ENCODE measurements around the gene MYH16.

Gene MYH16

GRCh38 chr7:99252166-99252895 lies 20.3 kb upstream of the MYH16 start:
- DNase-seq (ENCODE audit: low read depth), result no peak
- H3K4me3 ChIP-seq (ENCODE audit: low read depth, low read length), result no peak overlapping the region
- TF ChIP-seq CTCF (IDR thresholded peaks at IDR 0.05; ENCODE audit: insufficient read depth, low read depth, low read length, missing control alignments), result no peak

DNA sequence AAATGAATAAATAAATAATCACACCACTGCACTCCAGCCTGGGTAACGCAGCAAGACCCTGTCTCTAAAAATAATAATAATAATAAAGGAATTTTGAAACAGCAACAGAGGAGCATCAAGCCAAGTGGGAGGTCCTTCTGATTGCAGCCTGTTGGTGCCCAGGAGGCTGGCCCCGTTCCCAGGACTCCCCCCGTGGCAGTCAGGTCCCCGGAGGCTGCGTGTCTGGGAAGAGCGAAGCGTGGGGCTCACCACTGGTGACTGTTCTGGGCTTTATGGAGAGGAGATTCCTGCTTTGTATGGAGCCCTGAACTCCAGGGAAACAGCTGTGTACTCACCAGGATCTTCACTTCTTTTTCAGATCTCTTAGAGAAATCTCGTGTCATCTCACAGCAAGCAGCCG lies 19.3 kb upstream of the MYH16 start:
- H3K4me3 ChIP-seq (ENCODE audit: low read depth, low read length), result no peak overlapping the region
- DNase-seq (ENCODE audit: low read depth), result no peak
- TF ChIP-seq CTCF (IDR thresholded peaks at IDR 0.05; ENCODE audit: insufficient read depth, low read depth, low read length, missing control alignments), result no peak

- H3K4me3 ChIP-seq (ENCODE audit: low read depth, low read length), result no peak overlapping the region
- no peak for DNase-seq (ENCODE audit: low read depth)
- no peak for TF ChIP-seq CTCF (IDR thresholded peaks at IDR 0.05; ENCODE audit: insufficient read depth, low read depth, low read length, missing control alignments)
These were observed 18.2 kb upstream of the MYH16 start for GRCh38 chr7:99254390-99254789.

GRCh38 chr7:99255463-99255862 lies 17.2 kb upstream of the MYH16 start:
- no peak overlapping the region for H3K4me3 ChIP-seq (ENCODE audit: low read depth, low read length)

GRCh38 chr7:99257065-99257464 lies 15.6 kb upstream of the MYH16 start:
- no peak overlapping the region for H3K4me3 ChIP-seq (ENCODE audit: low read depth, low read length)
- DNase-seq (ENCODE audit: low read depth), result no peak
- no peak for TF ChIP-seq CTCF (IDR thresholded peaks at IDR 0.05; ENCODE audit: insufficient read depth, low read depth, low read length, missing control alignments)

More at GRCh38 chr7:99255463-99255862, 17.2 kb upstream of the MYH16 start:
- DNase-seq (ENCODE audit: low read depth), result no peak
- TF ChIP-seq CTCF (IDR thresholded peaks at IDR 0.05; ENCODE audit: insufficient read depth, low read depth, low read length, missing control alignments), result no peak

- TF ChIP-seq CTCF (IDR thresholded peaks at IDR 0.05; ENCODE audit: insufficient read depth, low read depth, low read length, missing control alignments), result no peak
- H3K4me3 ChIP-seq (ENCODE audit: low read depth, low read length), result no peak overlapping the region
- no peak for DNase-seq (ENCODE audit: low read depth)
These were observed 15.0 kb upstream of the MYH16 start for GRCh38 chr7:99257675-99258074.

DNA sequence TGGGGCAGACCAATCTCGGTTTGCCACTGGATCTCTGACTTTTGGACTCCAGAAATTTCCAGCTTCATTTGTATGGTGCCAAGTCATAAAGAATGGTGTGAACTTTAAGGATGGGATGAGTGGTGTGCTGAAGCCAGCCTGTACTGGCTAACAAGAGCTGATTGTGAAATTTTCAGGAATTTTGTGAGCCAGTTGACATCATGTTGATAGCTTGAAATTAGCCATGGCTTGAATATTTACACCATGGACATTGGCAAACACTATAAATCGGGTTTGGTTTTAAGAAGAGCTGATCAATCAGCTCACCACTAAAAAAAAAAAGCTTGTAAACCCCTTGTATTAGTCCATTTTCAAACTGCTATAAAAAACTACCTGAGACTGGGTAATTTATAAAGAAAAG lies 14.1 kb upstream of the MYH16 start:
- no peak for DNase-seq (ENCODE audit: low read depth)
- TF ChIP-seq CTCF (IDR thresholded peaks at IDR 0.05; ENCODE audit: insufficient read depth, low read depth, low read length, missing control alignments), result no peak
- no peak overlapping the region for H3K4me3 ChIP-seq (ENCODE audit: low read depth, low read length)

Measured in GM12865 (cell line).